ENCODE measurements around the gene RABAC1.

Gene RABAC1

GRCh38 chr19:41930322-41930722 lies 28.8 kb downstream of the RABAC1 start:
- no peak for DNase-seq (ENCODE audit: low read depth, low spot score)
- no peak for TF ChIP-seq CTCF (IDR thresholded peaks at IDR 0.05; ENCODE audit: low read depth, low read length)
- in situ Hi-C loops (cut with HindIII; ENCODE audit: low sequenced_read_pairs): no loop called here
- H3K4me3 ChIP-seq (ENCODE audit: low read depth, low read length): no peak overlapping the region

- DNase-seq (ENCODE audit: low read depth, low spot score): no peak
- TF ChIP-seq CTCF (IDR thresholded peaks at IDR 0.05; ENCODE audit: low read depth, low read length): no peak
- in situ Hi-C loops (cut with HindIII; ENCODE audit: low sequenced_read_pairs): no loop called here
- H3K4me3 ChIP-seq (ENCODE audit: low read depth, low read length): no peak overlapping the region
Measured at GRCh38 chr19:41929536-41930071, 29.5 kb downstream of the RABAC1 start.

- in situ Hi-C loops (cut with HindIII; ENCODE audit: low sequenced_read_pairs): no loop called here
- DNase-seq (ENCODE audit: low read depth, low spot score): no peak
- H3K4me3 ChIP-seq (ENCODE audit: low read depth, low read length): no peak overlapping the region
- no peak for TF ChIP-seq CTCF (IDR thresholded peaks at IDR 0.05; ENCODE audit: low read depth, low read length)
Measured at GRCh38 chr19:41928754-41929535, 30.2 kb downstream of the RABAC1 start.

GRCh38 chr19:41928221-41928683 lies 30.9 kb downstream of the RABAC1 start, which contains the start of gene ERFL:
ERFL (minus strand) TSS chr19:41928449; CDS start chr19:41912919, 15,530 bp downstream.
- no peak for TF ChIP-seq CTCF (IDR thresholded peaks at IDR 0.05; ENCODE audit: low read depth, low read length)
- peak within 1 kb of the TSS; percentile 29 for H3K4me3 ChIP-seq (ENCODE audit: low read depth, low read length)
- DNase-seq (ENCODE audit: low read depth, low spot score): no peak
- in situ Hi-C loops (cut with HindIII; ENCODE audit: low sequenced_read_pairs): no loop called here

GRCh38 chr19:41927497-41928192 lies 31.5 kb downstream of the RABAC1 start:
- no peak for TF ChIP-seq CTCF (IDR thresholded peaks at IDR 0.05; ENCODE audit: low read depth, low read length)
- in situ Hi-C loops (cut with HindIII; ENCODE audit: low sequenced_read_pairs): no loop called here
- no peak for DNase-seq (ENCODE audit: low read depth, low spot score)
- H3K4me3 ChIP-seq (ENCODE audit: low read depth, low read length): peak overlapping the region; percentile 29

- DNase-seq (ENCODE audit: low read depth, low spot score): no peak
- in situ Hi-C loops (cut with HindIII; ENCODE audit: low sequenced_read_pairs): no loop called here
- H3K4me3 ChIP-seq (ENCODE audit: low read depth, low read length): no peak overlapping the region
Measured at GRCh38 chr19:41926763-41927496, 32.2 kb downstream of the RABAC1 start.

More at GRCh38 chr19:41926763-41927496, 32.2 kb downstream of the RABAC1 start:
- TF ChIP-seq CTCF (IDR thresholded peaks at IDR 0.05; ENCODE audit: low read depth, low read length): no peak

All from astrocyte of the spinal cord (primary cell).